ENCODE measurements around the gene HNF1B.

HNF1B gene

DNA sequence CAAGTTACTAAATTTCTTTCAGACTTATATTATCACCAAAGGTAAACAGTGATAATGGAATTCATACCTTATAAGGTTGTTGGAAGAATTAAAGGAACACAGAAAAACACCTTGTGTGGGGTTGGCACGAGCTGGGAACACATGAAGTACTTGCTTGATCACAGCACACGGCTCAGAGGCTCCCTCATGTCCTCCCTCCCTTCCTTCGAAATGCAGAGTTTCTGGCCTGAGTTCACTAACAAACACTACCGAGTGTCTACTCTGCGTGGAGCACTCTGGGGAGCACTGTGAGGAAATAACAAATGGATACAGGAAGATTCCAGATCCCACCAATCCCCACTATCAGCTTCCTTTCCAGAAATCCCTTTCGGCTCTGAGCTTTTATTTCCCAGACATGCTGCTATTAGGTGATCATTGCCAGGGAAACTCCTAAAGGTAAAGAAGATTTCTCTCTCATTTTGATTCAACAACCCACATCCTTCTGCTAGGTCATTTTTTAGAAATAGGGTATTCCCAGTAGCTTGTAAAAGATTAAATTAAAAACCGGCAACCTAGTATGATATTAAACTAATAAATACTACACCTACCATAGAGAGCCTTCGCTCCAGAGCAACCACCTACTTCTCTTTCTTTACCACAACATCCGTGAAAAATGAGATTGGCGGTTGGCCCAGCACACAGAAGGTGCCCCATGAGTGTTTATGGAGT is 6.1 kb upstream of the HNF1B start:
- FAIRE-seq (no peak), DNase-seq (ENCODE audit: insufficient read length, low spot score) (no peak)
- TF ChIP-seq TAF1 (IDR thresholded peaks at IDR 0.05; ENCODE audit: low read depth, low read length) (no peak), POU2F2 (IDR thresholded peaks at IDR 0.05; ENCODE audit: low read depth, low read length) (no peak), PAX5 (IDR thresholded peaks at IDR 0.05; ENCODE audit: insufficient read depth, low read length, severe bottlenecking) (no peak), POLR2A (IDR thresholded peaks at IDR 0.05; ENCODE audit: low read depth, low read length) (no peak), POLR2AphosphoS5 (IDR thresholded peaks at IDR 0.05; ENCODE audit: low read depth, low read length) (no peak), SPI1 (IDR thresholded peaks at IDR 0.05; ENCODE audit: low read depth, low read length) (no peak)

- DNase-seq (ENCODE audit: insufficient read length, low spot score) (no peak), FAIRE-seq (no peak)
- no peak for TF ChIP-seq TAF1 (IDR thresholded peaks at IDR 0.05; ENCODE audit: low read depth, low read length)
- no peak for TF ChIP-seq POLR2AphosphoS5 (IDR thresholded peaks at IDR 0.05; ENCODE audit: low read depth, low read length)
- TF ChIP-seq PAX5 (IDR thresholded peaks at IDR 0.05; ENCODE audit: insufficient read depth, low read length, severe bottlenecking) = no peak
- no peak for TF ChIP-seq SPI1 (IDR thresholded peaks at IDR 0.05; ENCODE audit: low read depth, low read length)
- TF ChIP-seq POLR2A (IDR thresholded peaks at IDR 0.05; ENCODE audit: low read depth, low read length) = no peak
- TF ChIP-seq POU2F2 (IDR thresholded peaks at IDR 0.05; ENCODE audit: low read depth, low read length) = no peak
Measured at GRCh38 chr17:37750292-37750691, 5.4 kb upstream of the HNF1B start.

- TF ChIP-seq TAF1 (IDR thresholded peaks at IDR 0.05; ENCODE audit: low read depth, low read length) = no peak
- TF ChIP-seq POLR2AphosphoS5 (IDR thresholded peaks at IDR 0.05; ENCODE audit: low read depth, low read length) = no peak
- TF ChIP-seq POLR2A (IDR thresholded peaks at IDR 0.05; ENCODE audit: low read depth, low read length) = no peak
- TF ChIP-seq POU2F2 (IDR thresholded peaks at IDR 0.05; ENCODE audit: low read depth, low read length) = no peak
- no peak for TF ChIP-seq SPI1 (IDR thresholded peaks at IDR 0.05; ENCODE audit: low read depth, low read length)
- no peak for TF ChIP-seq PAX5 (IDR thresholded peaks at IDR 0.05; ENCODE audit: insufficient read depth, low read length, severe bottlenecking)
- FAIRE-seq (no peak), DNase-seq (ENCODE audit: insufficient read length, low spot score) (no peak)
Measured at GRCh38 chr17:37747222-37747621, 2.4 kb upstream of the HNF1B start.

GRCh38 chr17:37746617-37747016 is 1.8 kb upstream of the HNF1B start:
- FAIRE-seq = no peak
- no peak for DNase-seq (ENCODE audit: insufficient read length, low spot score)
- TF ChIP-seq POU2F2 (IDR thresholded peaks at IDR 0.05; ENCODE audit: low read depth, low read length) (no peak), POLR2AphosphoS5 (IDR thresholded peaks at IDR 0.05; ENCODE audit: low read depth, low read length) (no peak), TAF1 (IDR thresholded peaks at IDR 0.05; ENCODE audit: low read depth, low read length) (no peak), POLR2A (IDR thresholded peaks at IDR 0.05; ENCODE audit: low read depth, low read length) (no peak), SPI1 (IDR thresholded peaks at IDR 0.05; ENCODE audit: low read depth, low read length) (no peak), PAX5 (IDR thresholded peaks at IDR 0.05; ENCODE audit: insufficient read depth, low read length, severe bottlenecking) (no peak)

DNA sequence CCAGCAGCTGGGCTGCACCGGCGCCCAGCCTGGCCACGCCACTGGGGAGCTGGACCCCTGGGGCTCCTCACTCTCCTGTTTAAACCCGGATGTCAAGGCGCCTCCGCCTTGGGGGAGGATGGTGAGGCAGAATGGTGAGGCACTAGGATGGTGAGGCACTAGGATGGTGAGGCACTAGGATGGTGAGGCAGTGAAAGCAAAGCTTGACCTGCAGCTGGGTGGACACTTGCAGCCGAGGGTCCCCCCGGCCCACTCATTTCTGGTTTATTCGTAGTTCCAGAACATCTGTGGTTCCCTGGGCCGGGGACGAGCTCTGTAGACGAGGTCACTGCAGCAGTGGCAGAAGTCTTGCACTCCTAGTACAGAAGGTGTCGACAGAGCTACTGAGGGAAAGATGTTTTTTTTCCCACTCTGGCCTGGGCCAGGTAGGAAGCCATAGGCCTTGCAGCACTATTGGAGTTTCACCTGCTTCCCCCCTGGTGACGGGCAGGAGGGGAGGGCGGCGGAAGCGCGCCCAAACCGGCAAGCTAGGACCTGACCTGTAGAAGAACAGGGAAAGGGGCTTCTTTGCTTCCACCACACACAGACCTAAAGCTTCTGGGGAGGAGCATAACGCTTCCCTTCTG is 1.1 kb upstream of the HNF1B start:
- DNase-seq (ENCODE audit: insufficient read length, low spot score) (no peak), FAIRE-seq (no peak)
- TF ChIP-seq POLR2A (IDR thresholded peaks at IDR 0.05; ENCODE audit: low read depth, low read length) (no peak), SPI1 (IDR thresholded peaks at IDR 0.05; ENCODE audit: low read depth, low read length) (no peak), POU2F2 (IDR thresholded peaks at IDR 0.05; ENCODE audit: low read depth, low read length) (no peak), PAX5 (IDR thresholded peaks at IDR 0.05; ENCODE audit: insufficient read depth, low read length, severe bottlenecking) (no peak), TAF1 (IDR thresholded peaks at IDR 0.05; ENCODE audit: low read depth, low read length) (no peak), POLR2AphosphoS5 (IDR thresholded peaks at IDR 0.05; ENCODE audit: low read depth, low read length) (no peak)

GRCh38 chr17:37744633-37744927 is 279 bp downstream of the HNF1B start:
- FAIRE-seq (no peak), DNase-seq (ENCODE audit: insufficient read length, low spot score) (no peak)

DNA sequence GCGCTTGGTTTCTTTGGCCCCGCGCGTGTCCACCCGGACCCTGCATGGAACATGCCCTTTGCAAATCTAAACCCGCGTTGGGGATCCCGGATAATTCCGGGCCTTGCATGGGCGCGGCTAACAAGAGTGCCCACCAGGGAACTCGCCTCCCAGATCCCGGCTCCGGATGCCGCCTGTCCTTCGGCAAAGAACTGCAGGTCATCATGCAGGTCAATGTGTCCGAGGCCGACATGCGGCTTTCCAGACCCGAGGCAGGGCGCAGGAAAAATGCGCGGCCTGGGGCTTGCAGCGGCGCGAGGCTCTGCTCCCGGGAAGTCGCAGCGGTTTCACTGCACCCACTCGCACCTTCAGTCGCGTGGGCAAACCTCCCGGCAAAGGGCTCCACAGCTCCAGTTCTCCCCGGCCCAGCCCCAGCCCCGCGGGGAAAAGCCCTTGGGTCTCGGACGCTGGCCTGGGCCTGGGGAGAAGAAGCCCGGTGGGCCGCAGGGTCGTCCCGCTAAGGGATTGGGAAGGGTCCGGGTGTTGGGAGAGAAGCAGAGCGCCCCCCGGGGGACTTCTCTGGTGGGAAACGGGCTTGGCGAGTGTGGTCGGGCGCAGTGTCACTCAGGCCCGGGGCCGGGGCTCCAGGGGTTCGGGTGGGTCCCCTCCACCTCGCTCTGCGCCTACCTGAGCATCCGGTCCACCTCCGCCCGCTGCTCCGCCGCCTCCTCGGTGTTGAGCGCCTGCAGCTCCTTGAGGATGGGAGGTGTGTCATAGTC is 805 bp downstream of the HNF1B start:
- no peak for FAIRE-seq
- DNase-seq (ENCODE audit: insufficient read length, low spot score) = no peak
- TF ChIP-seq POLR2AphosphoS5 (IDR thresholded peaks at IDR 0.05; ENCODE audit: low read depth, low read length) = no peak
- no peak for TF ChIP-seq SPI1 (IDR thresholded peaks at IDR 0.05; ENCODE audit: low read depth, low read length)
- no peak for TF ChIP-seq PAX5 (IDR thresholded peaks at IDR 0.05; ENCODE audit: insufficient read depth, low read length, severe bottlenecking)
- no peak for TF ChIP-seq POLR2A (IDR thresholded peaks at IDR 0.05; ENCODE audit: low read depth, low read length)
- no peak for TF ChIP-seq TAF1 (IDR thresholded peaks at IDR 0.05; ENCODE audit: low read depth, low read length)
- no peak for TF ChIP-seq POU2F2 (IDR thresholded peaks at IDR 0.05; ENCODE audit: low read depth, low read length)

More at GRCh38 chr17:37744633-37744927, 279 bp downstream of the HNF1B start:
- TF ChIP-seq SPI1 (IDR thresholded peaks at IDR 0.05; ENCODE audit: low read depth, low read length) (no peak), POLR2A (IDR thresholded peaks at IDR 0.05; ENCODE audit: low read depth, low read length) (no peak), POLR2AphosphoS5 (IDR thresholded peaks at IDR 0.05; ENCODE audit: low read depth, low read length) (no peak), PAX5 (IDR thresholded peaks at IDR 0.05; ENCODE audit: insufficient read depth, low read length, severe bottlenecking) (no peak), TAF1 (IDR thresholded peaks at IDR 0.05; ENCODE audit: low read depth, low read length) (no peak), POU2F2 (IDR thresholded peaks at IDR 0.05; ENCODE audit: low read depth, low read length) (no peak)

DNA sequence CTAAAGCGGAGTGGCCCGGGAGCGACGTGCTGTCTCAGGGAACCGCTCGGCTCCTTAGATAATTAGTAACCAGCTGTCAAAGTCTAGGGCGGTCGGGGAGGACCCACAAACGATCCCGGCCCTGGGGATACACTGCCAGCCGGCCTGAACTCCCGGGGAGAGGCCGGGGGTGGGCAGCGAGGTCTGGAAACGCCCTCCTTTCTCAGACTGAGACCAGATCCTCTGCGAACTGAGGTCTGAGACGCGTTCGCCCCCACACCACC is 1.3 kb downstream of the HNF1B start:
- no peak for TF ChIP-seq POLR2AphosphoS5 (IDR thresholded peaks at IDR 0.05; ENCODE audit: low read depth, low read length)
- no peak for TF ChIP-seq PAX5 (IDR thresholded peaks at IDR 0.05; ENCODE audit: insufficient read depth, low read length, severe bottlenecking)
- no peak for TF ChIP-seq POLR2A (IDR thresholded peaks at IDR 0.05; ENCODE audit: low read depth, low read length)
- no peak for TF ChIP-seq SPI1 (IDR thresholded peaks at IDR 0.05; ENCODE audit: low read depth, low read length)
- no peak for TF ChIP-seq TAF1 (IDR thresholded peaks at IDR 0.05; ENCODE audit: low read depth, low read length)
- TF ChIP-seq POU2F2 (IDR thresholded peaks at IDR 0.05; ENCODE audit: low read depth, low read length) = no peak
- DNase-seq (ENCODE audit: insufficient read length, low spot score) = no peak
- no peak for FAIRE-seq
